ENCODE data around the gene VPS39. TPM values are rescaled to one million over a fixed set of nuclear protein-coding genes. Genes with fewer than 3 reads are reported as not detected.
A peak's percentile ranks its signal among the peaks of the same experiment; 100 is the strongest.

Gene VPS39
- total RNA-seq, 3 donors from 2014 or later, result 79.0 to 116 (median 89.9) TPM

DNA sequence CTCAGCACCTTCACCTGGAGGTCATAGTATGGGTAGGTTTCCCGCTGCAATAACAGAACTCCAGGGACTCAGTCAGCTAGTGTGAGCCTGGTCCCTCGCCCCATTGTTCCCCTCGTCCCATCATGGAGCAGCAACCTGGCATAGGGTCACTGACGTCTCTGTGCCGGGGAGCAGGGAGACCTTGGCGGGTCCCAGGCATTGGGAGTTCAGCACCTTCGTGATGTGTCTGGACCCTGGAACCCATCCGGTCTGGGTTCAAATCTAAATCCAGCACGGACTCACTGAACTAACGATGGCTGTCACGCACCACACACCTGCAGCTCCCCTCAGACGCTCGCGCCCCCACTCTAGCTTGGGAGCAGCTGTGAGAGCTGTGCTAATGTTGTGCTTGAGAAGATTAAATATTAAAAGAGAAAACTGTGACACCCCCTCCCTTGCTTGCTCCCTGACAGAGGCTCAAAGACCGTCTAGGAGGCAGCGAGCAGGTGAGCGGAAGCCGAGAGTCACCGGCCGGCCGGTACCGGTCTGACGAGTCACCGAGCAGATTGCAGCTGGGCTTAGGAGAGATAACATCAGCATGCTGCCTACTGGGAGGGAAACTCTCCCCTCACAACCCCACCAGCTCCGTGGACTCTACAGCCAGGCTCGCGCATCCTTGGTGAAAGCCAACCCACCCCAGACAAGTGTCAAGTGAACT, 52.4 kb downstream of the VPS39 start:
- H3K9me3 ChIP-seq, result no peaks in the 10 kb centered on the region
- H3K4me3 ChIP-seq, result peak overlapping the region in 1 of 3 donors; percentile 42
- H3K36me3 ChIP-seq, result no peaks in the 10 kb centered on the region
- no peaks in the 10 kb centered on the region for H3K27me3 ChIP-seq
- TF ChIP-seq, protein P1, sequence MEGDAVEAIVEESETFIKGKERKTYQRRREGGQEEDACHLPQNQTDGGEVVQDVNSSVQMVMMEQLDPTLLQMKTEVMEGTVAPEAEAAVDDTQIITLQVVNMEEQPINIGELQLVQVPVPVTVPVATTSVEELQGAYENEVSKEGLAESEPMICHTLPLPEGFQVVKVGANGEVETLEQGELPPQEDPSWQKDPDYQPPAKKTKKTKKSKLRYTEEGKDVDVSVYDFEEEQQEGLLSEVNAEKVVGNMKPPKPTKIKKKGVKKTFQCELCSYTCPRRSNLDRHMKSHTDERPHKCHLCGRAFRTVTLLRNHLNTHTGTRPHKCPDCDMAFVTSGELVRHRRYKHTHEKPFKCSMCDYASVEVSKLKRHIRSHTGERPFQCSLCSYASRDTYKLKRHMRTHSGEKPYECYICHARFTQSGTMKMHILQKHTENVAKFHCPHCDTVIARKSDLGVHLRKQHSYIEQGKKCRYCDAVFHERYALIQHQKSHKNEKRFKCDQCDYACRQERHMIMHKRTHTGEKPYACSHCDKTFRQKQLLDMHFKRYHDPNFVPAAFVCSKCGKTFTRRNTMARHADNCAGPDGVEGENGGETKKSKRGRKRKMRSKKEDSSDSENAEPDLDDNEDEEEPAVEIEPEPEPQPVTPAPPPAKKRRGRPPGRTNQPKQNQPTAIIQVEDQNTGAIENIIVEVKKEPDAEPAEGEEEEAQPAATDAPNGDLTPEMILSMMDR (IDR thresholded peaks at IDR 0.05), result no peak
- TF ChIP-seq POLR2A (IDR thresholded peaks at IDR 0.05) (no peak), POLR2AphosphoS5 (IDR thresholded peaks at IDR 0.05) (no peak)
- H3K27ac ChIP-seq, result peak overlapping the region; percentile 52 to 67
- DNase-seq (ENCODE audit: low spot score in 2 of 2), result peak in 1 of 2 donors; percentile 61
- H3K4me1 ChIP-seq, result no peaks in the 10 kb centered on the region
- intact Hi-C loops (cut with DNase I; ENCODE audit: low total_unique reads), result no loop called here

GRCh38 chr15:42154956-42155355, 53.1 kb downstream of the VPS39 start:
- peak in 1 of 2 donors; percentile 0 for DNase-seq (ENCODE audit: low spot score in 2 of 2)
- intact Hi-C loops (cut with DNase I; ENCODE audit: low total_unique reads), result no loop called here
- TF ChIP-seq, protein P1 (IDR thresholded peaks at IDR 0.05), result no peak
- no peak for TF ChIP-seq POLR2A (IDR thresholded peaks at IDR 0.05)
- no peak for TF ChIP-seq POLR2AphosphoS5 (IDR thresholded peaks at IDR 0.05)
- Histone ChIP-seq H3K9me3 (no peaks in the 10 kb centered on the region), H3K4me3 (no peak overlapping the region), H3K27me3 (no peaks in the 10 kb centered on the region), H3K36me3 (no peaks in the 10 kb centered on the region), H3K4me1 (no peaks in the 10 kb centered on the region), H3K27ac (no peak overlapping the region)

GRCh38 chr15:42154212-42154941, 53.7 kb downstream of the VPS39 start:
- TF ChIP-seq POLR2A (IDR thresholded peaks at IDR 0.05), result no peak
- TF ChIP-seq, protein P1 (IDR thresholded peaks at IDR 0.05), result no peak
- TF ChIP-seq POLR2AphosphoS5 (IDR thresholded peaks at IDR 0.05), result no peak
- Histone ChIP-seq H3K27me3 (no peaks in the 10 kb centered on the region), H3K4me3 (no peak overlapping the region), H3K9me3 (no peaks in the 10 kb centered on the region), H3K27ac (no peak overlapping the region), H3K36me3 (no peaks in the 10 kb centered on the region), H3K4me1 (no peaks in the 10 kb centered on the region)
- intact Hi-C loops (cut with DNase I; ENCODE audit: low total_unique reads), result no loop called here
- no peak for DNase-seq (ENCODE audit: low spot score in 2 of 2)

- Histone ChIP-seq H3K27ac (no peak overlapping the region), H3K36me3 (no peaks in the 10 kb centered on the region), H3K4me1 (no peaks in the 10 kb centered on the region), H3K9me3 (no peaks in the 10 kb centered on the region), H3K4me3 (no peak overlapping the region), H3K27me3 (no peaks in the 10 kb centered on the region)
- no peak for DNase-seq (ENCODE audit: low spot score in 2 of 2)
- no peak for TF ChIP-seq POLR2A (IDR thresholded peaks at IDR 0.05)
- TF ChIP-seq, protein P1 (IDR thresholded peaks at IDR 0.05), result no peak
- TF ChIP-seq POLR2AphosphoS5 (IDR thresholded peaks at IDR 0.05), result no peak
- intact Hi-C loops (cut with DNase I; ENCODE audit: low total_unique reads), result no loop called here
These were observed 54.3 kb downstream of the VPS39 start for GRCh38 chr15:42153874-42154211.
